Astrocyte of the spinal cord (primary cell): ENCODE measurements around the gene TRIM66.
"Not testable (repeated sequence)": the region's sequence is repeated elsewhere in the genome, so short reads cannot be mapped to it uniquely, and the experiment has no call there.

Source experiments
- DNase-seq: peaks from one replicate; pipeline ENCODE4 v3.0.0; 2011; ENCODE audit warnings: low read depth, low spot score
- H3K4me3 ChIP-seq: 2 replicates; pipeline ENCODE4 v1.5.1; 2011; ENCODE audit warnings: low read depth, mild to moderate bottlenecking, low read length, moderate library complexity
- CTCF ChIP-seq: IDR thresholded peaks from 2 replicates; pipeline ENCODE4 v1.5.1; 2012; ENCODE audit warnings: low read depth, mild to moderate bottlenecking, low read length, inconsistent platforms
- in situ Hi-C: cut with HindIII; loops from 2 replicates; pipeline ENCODE4 v1.10.0; 2017; ENCODE audit warnings: low sequenced_read_pairs

Gene TRIM66

GRCh38 chr11:8676458-8676857 is 6.0 kb downstream of the TRIM66 start:
- in situ Hi-C loops = no loop called here
- DNase-seq = no peak
- no peak overlapping the region for H3K4me3 ChIP-seq
- no peak for TF ChIP-seq CTCF

- DNase-seq = no peak
- in situ Hi-C loops = no loop called here
- TF ChIP-seq CTCF = no peak
- H3K4me3 ChIP-seq = no peak overlapping the region
Measured at GRCh38 chr11:8674859-8675258, 7.6 kb downstream of the TRIM66 start.

- no peak for DNase-seq
- in situ Hi-C loops = no loop called here
- TF ChIP-seq CTCF = no peak
- no peak overlapping the region for H3K4me3 ChIP-seq
Measured at GRCh38 chr11:8672346-8672745, 10.1 kb downstream of the TRIM66 start.

GRCh38 chr11:8671651-8672062 is 10.8 kb downstream of the TRIM66 start:
- H3K4me3 ChIP-seq = no peak overlapping the region
- in situ Hi-C loops = no loop called here
- no peak for DNase-seq
- TF ChIP-seq CTCF = no peak

GRCh38 chr11:8671193-8671612 is 11.3 kb downstream of the TRIM66 start:
- TF ChIP-seq CTCF = no peak
- in situ Hi-C loops = no loop called here
- H3K4me3 ChIP-seq = no peak overlapping the region
- peak; percentile 97 for DNase-seq

GRCh38 chr11:8670081-8670480 is 12.4 kb downstream of the TRIM66 start:
- H3K4me3 ChIP-seq, DNase-seq, in situ Hi-C loops: not testable (repeated sequence)

GRCh38 chr11:8665222-8665621 is 17.2 kb downstream of the TRIM66 start:
- in situ Hi-C loops = no loop called here
- no peak for TF ChIP-seq CTCF
- no peak for DNase-seq
- no peak overlapping the region for H3K4me3 ChIP-seq
